ENCODE data around the gene FBXW7.

FBXW7 gene

GRCh38 chr4:152328582-152328981 lies 207.3 kb downstream of the FBXW7 start:
- no peak for DNase-seq (ENCODE audit: low spot score)

- no peak for DNase-seq (ENCODE audit: low spot score)
These were observed 208.1 kb downstream of the FBXW7 start for GRCh38 chr4:152327606-152328453.

GRCh38 chr4:152325831-152326230 lies 210.1 kb downstream of the FBXW7 start:
- no peak for DNase-seq (ENCODE audit: low spot score)

- no peak for DNase-seq (ENCODE audit: low spot score)
These were observed 212.7 kb downstream of the FBXW7 start for GRCh38 chr4:152323221-152323620.

GRCh38 chr4:152322656-152323055 lies 213.2 kb downstream of the FBXW7 start:
- DNase-seq (ENCODE audit: low spot score) = no peak

- DNase-seq (ENCODE audit: low spot score) = no peak
These were observed 214.0 kb downstream of the FBXW7 start for GRCh38 chr4:152321923-152322322.

- no peak for DNase-seq (ENCODE audit: low spot score)
These were observed 214.5 kb downstream of the FBXW7 start for GRCh38 chr4:152321398-152321797.

GRCh38 chr4:152316969-152317368 lies 218.9 kb downstream of the FBXW7 start:
- no peak for DNase-seq (ENCODE audit: low spot score)

- no peak for DNase-seq (ENCODE audit: low spot score)
These were observed 225.6 kb downstream of the FBXW7 start for GRCh38 chr4:152310257-152310656.

GRCh38 chr4:152309418-152309817 lies 226.5 kb downstream of the FBXW7 start:
- no peak for DNase-seq (ENCODE audit: low spot score)

- DNase-seq (ENCODE audit: low spot score) = no peak
These were observed 226.9 kb downstream of the FBXW7 start for GRCh38 chr4:152308951-152309350.

GRCh38 chr4:152307669-152308068 lies 228.2 kb downstream of the FBXW7 start:
- DNase-seq (ENCODE audit: low spot score) = no peak

- DNase-seq (ENCODE audit: low spot score) = no peak
These were observed 229.4 kb downstream of the FBXW7 start for GRCh38 chr4:152306541-152306940.

GRCh38 chr4:152304220-152304619 lies 231.7 kb downstream of the FBXW7 start:
- DNase-seq (ENCODE audit: low spot score) = no peak

- DNase-seq (ENCODE audit: low spot score) = no peak
These were observed 234.5 kb downstream of the FBXW7 start for GRCh38 chr4:152301381-152301780.

- DNase-seq (ENCODE audit: low spot score) = no peak
These were observed 236.3 kb downstream of the FBXW7 start for GRCh38 chr4:152299553-152299952.

- no peak for DNase-seq (ENCODE audit: low spot score)
These were observed 239.5 kb downstream of the FBXW7 start for GRCh38 chr4:152296386-152296785.

GRCh38 chr4:152294765-152295164 lies 241.1 kb downstream of the FBXW7 start:
- DNase-seq (ENCODE audit: low spot score) = no peak

GRCh38 chr4:152294331-152294730 lies 241.6 kb downstream of the FBXW7 start:
- DNase-seq (ENCODE audit: low spot score) = no peak

- DNase-seq (ENCODE audit: low spot score) = no peak
These were observed 242.4 kb downstream of the FBXW7 start for GRCh38 chr4:152293527-152293926.

GRCh38 chr4:152290366-152290921 lies 245.4 kb downstream of the FBXW7 start:
- DNase-seq (ENCODE audit: low spot score) = no peak

GRCh38 chr4:152289941-152290340 lies 246.0 kb downstream of the FBXW7 start:
- no peak for DNase-seq (ENCODE audit: low spot score)

GRCh38 chr4:152289541-152289940 lies 246.4 kb downstream of the FBXW7 start:
- DNase-seq (ENCODE audit: low spot score) = no peak

All from kidney capillary endothelial cell (primary cell).